HG02970 (cell line): ENCODE results near the gene LYPLAL1.

Experiments
- ATAC-seq: cut with Tn5 transposase; IDR thresholded peaks from one replicate; pipeline ENCODE4 v1.9.1; 2021; ENCODE audit warnings: mild to moderate bottlenecking, moderate library complexity, moderate number of reproducible peaks; ENCODE audit not compliant: unreplicated experiment, low FRiP score

The LYPLAL1 gene

DNA sequence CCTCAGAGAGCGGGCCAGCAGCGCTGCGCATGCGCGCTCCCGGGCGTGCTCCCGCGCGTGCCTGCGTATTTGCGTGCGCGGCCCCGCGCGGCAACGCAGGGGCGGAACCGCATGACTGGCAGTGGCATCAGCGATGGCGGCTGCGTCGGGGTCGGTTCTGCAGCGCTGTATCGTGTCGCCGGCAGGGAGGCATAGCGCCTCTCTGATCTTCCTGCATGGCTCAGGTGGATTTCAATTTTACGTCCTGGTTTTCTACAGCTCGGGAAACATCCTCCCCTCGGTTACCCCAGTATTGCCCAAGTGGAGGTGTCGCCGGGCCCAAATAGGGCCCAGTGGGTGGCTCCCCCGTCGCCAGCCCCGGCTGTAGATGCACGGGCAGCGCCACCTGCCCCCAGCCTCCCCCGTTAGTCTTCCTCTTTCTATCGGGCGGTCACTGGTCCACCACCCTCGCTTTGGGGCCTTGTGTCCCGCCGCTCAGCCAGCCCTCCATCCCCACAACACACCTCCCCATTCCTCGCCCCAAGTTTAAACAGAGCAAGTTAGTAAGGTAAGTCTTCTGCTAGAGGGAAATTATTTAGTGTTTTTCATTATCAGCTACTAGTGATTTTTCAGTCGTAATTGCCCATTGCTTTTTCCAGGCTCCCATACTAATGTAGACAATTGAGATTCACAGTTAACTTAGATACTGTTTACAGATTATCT, at the start of gene LYPLAL1:
LYPLAL1 (plus strand) TSS at position 121 of the 702 bp plus-strand sequence; CDS start at position 134, 13 bp downstream.
- peak; percentile 88 for ATAC-seq

DNA sequence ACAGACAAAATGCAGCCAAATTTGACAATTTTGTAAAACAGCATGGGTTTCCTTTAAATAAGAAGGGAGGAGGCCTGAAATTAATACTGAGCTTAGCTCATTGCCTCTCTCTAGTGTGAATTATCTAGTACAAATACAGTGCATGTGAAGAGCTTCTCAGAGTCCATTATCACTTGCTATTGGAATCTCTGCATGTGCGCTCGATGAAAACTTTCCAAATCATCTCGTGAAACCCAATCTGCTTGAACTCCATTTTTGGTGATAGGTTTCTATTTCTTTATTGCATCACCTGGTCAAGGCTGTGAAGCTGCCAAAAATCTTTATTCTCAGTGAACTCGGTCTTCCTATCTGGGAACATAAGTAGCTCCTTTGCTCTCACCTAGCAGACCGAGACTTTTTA, 49.5 kb upstream of the LYPLAL1 start:
- no peak for ATAC-seq

DNA sequence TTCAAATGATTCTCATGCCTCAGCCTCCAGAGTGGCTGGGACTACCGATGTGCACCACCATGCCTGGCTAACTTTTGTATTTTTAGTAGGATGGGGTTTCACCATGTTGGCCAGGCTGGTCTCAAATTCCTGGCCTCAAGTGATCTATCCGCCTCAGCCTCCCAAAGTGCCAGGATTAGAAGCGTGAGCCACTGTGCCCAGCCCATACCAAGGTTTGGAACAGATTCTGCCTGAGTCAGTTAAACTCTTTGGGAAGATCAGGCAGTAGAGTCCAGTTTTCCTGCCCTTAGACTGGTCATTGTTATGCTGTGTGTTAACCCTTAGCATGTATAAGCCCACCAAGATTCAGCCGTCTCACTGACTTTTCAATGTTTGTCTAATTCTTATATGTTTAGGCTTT, 48.3 kb upstream of the LYPLAL1 start:
- no peak for ATAC-seq

DNA sequence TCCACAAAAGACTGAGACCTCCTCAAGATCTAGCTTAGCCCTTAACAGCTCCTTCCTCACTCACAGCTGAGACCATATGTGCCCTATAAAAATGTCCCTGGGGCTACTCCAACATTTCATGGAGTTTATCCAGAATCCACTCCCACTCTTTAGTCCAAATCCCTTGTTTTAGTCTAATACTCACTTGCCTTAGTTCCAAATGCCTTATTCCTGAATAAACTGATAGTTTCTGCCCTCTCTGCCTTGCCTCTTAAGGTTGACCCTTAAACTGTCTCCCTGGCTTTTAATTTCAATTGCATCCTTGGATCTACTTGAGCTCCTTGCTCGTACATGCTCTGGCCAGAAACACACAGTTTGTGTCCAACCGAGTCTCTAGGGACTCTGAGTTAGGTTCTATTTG, 47.3 kb upstream of the LYPLAL1 start:
- no peak for ATAC-seq

DNA sequence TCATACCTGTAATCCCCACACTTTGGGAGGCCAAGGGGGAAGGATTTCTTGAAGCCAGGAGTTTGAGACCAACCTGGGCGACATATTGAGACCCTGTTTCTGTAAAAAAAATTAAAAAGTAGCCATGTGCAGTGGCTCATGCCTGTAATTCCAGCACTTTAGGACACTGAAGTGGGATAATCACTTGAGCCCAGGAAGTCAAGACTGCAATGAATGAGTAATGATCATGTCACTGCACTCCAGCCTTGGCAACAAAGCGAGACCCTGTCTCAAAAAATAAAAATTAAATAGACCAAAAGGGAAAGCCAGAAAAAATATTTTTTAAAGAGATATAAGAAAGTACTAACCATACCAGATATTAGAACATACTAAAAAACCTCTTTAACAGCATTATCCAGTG, 44.7 kb upstream of the LYPLAL1 start:
- no peak for ATAC-seq

DNA sequence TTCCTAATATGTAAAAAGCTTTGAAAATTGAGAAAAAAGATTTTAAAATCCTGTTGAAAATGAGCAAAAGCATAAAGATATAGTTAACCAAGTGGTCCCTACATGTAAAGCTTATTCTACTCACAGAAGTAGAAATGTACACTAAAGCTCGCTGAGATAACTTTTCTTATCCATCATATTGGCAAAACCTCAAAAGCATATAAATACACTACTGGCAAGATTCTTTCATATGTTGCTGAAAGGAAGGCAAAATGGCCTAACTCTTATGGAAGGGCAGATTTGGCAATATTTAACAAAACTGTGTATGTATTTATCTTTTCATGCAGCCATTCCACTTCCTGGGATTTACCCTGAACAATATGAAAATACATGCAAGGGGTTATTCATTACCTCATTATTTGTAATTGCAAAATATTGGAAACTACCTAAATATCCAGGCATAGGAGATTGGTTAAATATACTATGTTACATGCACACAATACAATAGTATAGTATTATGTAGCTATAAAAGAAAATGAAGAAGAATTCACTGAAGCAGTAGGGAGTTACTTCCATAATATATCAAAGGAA, 43.2 kb upstream of the LYPLAL1 start:
- no peak for ATAC-seq

DNA sequence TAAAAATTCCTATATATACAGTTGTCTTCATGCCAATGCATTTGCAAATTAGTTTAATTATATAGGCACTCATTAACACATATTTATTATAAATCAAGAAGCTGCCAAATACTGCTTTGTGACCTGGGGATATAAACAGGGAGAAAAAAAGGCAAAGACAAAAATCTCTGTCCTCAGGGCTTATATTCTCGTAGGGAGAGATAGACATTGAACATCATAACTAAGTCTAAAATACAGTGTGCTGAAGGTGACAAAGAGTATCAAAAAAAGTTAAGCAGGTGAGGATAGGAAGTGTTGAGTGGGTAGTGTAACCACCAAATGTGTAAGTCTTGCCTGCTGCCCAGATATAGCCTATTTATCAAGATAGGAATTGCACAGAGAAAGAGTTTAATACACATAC, 40.7 kb upstream of the LYPLAL1 start:
- ATAC-seq, result no peak

DNA sequence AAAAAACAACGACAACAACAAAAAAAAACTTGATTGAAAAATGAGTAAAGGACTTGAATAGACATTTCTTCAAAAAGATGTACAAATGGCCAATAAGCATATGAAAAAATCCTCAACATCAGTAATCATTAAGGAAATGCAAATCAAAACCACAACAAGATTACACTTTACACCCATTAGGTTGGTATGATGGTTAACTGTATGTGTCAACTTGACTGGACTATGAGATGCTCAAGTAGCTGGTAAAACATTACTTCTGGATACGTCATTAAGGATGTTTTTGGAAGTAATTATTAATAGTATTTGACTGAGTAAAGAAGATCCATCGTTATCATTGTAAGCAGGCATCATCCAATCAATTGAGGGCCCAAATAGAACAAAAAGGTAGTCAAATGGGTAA, 34.9 kb upstream of the LYPLAL1 start:
- ATAC-seq, result no peak

DNA sequence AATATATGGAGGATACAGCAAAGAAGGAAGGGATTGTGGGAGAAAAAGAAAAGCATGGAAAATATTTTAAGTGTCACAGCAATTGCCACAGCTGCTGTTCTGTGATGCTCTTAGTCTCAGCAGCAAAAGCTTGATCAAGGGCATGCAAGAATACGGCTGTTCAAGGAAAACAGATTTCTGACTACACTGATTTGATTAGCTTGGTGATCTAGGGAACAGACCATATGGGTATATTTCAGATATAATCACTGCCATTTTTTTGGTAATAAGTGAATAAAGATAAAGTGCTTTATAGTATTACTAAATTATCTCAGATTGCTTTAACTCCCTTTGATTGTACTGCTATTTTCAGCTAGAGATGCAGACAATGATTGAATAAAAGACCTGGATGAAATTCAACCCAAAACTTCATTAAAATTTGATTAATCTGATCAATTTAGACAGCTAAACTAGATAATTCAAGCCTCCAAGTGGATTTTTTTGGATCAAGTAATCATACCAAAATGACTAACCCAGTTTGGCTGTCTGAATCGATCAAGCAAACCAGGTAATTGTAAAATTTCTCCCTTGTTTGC, 33.3 kb upstream of the LYPLAL1 start:
- ATAC-seq, result no peak

DNA sequence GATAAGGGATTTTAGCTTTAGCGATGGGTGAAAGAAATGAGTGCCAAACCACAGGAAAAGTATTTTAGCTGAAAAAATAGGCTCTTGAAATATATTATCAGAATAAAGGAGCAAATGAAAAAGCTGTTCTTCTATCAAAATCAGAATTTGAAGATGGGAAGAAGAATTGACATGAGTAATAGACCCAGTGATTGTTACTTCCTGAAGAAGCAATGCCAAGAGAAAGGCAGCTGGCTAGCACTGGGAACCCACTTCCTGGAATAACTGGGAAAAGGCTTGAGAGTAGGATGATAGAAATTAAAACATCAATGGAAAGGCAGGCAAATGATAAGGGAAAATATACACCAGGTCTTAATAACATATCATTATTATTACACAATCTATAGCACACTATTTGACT, 29.9 kb upstream of the LYPLAL1 start:
- ATAC-seq, result no peak

DNA sequence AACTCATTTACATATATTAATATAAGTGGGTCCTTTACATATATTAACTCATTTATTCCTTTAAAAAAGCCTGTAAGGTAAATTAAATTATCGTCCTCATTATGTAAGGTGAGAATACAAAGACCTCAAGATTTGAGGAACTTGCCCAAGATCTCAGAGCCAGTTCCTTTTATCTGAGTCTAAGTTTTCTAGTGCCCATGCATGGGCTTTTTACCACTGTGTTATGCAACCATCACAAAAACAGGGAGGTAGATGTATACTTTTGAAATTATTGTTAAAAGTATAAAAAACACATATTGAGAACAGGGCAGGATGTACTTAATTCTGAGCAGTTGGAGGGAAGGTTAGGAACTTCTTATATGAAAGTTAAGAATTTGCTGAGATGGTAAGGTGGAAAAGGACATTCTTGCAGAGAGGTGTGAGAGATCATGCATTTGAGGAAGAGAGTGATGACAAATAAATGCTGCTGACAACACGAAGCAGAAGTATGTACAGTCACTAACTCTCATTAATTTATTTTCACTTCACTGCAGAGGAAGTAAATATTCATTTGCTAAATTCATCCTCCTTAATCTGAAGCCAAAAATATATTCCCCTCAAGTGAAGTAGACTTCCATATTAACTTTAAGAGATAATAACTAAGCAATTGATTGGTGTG, 28.9 kb upstream of the LYPLAL1 start:
- no peak for ATAC-seq

DNA sequence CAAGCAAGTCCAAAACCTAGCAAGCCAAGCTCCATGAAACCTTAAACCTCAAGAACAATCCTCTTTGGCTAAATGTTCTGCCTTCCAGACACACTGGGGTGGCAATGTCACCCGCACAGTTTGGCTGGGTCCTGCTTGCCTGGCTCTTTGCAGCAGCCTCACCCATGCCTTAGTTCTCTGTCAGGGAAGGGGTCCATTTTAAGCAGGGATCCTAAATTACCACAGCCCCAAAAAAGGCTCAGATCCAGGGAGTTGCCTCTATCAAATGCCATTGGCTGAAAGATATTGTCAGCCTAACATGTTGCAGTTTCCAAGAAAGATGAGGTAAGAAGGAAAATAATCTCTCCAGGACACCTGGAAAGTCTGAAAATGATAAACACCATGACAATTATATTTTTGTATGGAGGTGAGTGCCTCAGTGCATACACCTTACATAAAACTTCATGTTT, 26.1 kb upstream of the LYPLAL1 start:
- no peak for ATAC-seq

DNA sequence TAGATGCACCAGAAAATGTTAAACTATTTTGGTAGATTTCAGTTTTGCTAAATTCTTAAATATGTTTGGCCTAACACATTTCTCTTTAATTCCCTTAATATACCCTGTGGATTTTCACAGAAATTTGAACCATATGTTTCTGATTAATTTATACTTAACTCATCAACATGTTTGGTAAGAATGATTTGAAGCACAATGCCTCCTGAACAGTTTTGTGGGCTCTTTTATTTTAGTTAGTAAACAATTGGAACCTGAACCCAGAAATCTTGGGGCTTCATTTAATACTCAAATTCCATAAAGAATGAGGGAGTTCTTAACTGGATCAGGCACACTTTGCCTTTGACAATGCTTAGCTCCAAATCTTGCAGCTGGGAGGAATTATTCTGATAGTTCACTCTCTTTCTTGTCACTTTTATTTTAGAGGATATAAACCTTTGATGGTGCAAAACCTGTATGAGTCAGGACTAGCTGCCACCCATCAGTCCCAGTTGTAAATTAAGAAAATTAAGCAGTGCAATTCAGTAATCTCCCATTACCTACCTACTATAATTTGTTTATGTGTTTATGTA, 24.6 kb upstream of the LYPLAL1 start:
- no peak for ATAC-seq

DNA sequence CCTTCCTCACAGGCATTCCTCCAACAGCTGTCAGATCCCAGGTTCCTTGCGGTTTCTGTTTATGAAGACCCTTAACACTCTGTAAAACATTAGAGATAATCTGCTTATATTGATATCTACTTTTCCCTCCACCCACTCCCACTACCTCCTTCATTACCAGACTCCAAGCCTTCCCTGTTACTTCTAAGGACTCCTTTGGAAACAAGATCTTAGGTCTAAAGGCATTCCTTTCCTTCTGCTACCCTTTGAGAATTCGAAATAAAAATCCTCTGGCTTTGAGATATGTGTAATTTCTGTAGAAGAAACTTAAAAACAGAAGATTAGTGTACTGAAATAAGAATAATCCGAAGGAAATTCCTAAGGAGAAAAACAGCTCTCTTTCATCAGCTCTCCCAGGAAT, 23.7 kb upstream of the LYPLAL1 start:
- no peak for ATAC-seq

DNA sequence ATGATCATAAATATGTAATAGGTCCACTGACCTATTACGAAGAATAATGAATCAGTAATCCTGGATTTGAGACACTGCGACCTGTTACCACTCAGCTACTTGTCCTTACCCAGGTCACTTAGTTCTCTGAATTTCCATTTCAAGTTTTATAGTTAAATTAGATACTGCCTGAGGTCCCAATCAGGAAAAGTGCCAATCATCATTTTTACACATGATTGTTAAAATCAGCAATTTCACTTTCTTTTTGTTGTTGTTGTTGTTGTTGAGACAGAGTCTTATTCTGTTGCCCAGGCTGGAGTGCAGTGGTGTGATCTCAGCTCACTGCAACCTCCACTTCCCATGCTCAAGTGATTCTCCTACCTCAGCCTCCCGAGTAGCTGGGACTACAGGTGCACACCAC, 22.8 kb upstream of the LYPLAL1 start:
- no peak for ATAC-seq

DNA sequence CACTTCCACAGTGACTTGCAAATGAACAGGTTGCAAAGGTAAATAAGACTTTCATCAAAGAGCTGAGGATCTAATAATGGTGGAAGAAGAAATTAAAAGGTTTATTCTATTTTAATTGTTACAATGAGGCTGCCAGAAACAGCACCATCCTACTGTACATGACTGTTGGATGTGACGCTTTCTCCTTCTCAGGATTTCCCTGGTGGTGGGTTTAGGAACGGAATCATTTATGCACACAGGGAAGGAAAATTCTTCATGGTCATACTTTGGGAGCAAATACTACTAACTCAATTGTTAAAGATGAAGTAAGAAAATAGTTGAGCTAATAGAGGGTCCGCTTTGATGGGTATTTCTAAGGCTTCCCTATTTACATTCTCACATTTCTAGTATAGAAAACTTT, 22.2 kb upstream of the LYPLAL1 start:
- ATAC-seq, result no peak

DNA sequence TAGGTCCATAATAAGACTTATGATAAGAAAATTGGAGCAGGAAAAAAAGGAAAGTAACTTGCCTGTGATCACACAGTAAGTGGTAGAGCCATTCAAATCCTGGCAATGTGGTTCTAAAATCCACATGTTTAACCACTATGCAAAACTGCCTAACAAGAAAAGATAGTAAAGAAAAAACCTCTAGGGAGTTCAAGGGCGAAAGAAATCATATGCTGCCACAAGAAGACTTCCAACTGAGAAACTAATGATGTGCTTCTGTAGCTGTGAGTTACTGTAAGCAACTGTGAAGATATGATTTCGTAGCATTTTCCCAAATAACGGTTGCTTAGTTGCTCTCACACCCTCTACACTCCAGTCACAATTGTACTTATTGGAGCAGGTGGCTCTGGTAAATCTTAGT, 20.9 kb upstream of the LYPLAL1 start:
- ATAC-seq, result no peak

DNA sequence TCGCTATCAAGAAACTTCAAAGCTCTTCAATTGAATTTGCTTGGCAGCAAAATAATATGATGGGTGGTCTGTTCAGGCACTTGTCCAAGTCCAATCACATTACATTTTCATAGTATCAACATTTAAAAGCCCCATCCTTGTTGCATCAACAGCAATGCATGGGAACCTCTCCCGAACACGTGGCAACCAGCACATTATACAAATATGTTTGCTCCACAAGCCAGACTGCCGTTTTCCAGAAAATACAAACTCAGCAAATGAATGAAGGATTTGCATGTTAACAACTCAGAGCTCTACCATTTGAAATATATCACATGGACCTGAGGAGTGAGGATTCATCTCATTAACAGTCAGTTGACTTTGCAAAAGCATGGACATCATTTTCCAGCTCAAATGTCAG, 20.0 kb upstream of the LYPLAL1 start:
- no peak for ATAC-seq

DNA sequence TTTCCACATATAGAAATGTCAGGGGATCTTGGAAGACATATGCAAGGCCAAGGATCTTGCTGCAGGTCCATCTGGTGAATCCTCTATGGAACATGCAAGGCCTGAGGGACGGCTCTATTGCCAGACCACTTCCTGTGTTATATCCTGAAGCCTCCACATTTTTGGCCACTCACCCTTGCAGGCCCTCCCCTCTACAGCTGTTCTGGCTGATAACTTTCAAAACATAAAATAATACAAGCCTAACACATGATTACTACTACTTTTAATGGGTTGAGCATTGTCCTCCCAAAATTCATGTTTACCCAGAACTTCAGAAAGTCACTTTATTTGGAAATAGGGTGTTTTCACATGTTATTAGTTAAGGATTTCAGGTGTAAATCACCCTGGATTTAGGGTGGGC, 18.5 kb upstream of the LYPLAL1 start:
- no peak for ATAC-seq

DNA sequence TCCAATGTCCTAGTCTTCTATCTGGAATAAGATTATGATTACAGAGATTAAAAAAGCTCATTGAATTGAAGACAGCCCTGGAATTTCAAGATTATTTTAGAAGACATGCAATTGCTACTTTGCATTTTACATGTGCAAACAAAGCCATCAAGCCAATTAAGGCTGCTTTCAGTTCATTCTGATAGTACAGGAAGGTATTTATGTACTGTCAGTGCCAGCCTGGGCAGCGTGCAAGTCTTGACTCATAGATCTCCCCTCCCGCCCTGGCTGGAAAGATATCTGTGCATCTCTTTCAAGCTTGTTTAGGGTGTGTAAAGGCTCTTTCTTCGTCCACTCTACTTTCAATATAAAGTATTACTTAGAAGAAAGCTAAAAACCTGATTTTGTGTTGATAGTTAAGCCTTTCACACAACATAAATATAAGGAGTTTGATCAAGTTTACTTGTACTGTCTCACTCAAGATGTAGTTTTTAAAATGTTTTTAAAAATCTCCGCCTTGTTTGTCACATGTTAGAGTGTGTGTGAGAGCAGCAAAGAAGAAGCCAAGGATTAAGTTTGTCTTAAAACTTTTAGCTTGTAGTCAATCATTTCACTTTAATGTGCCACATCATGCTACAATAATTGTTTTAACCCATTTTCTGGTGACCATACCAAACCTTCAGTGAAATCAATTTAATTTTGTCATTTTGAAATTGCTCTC, 13.6 kb upstream of the LYPLAL1 start:
- no peak for ATAC-seq

DNA sequence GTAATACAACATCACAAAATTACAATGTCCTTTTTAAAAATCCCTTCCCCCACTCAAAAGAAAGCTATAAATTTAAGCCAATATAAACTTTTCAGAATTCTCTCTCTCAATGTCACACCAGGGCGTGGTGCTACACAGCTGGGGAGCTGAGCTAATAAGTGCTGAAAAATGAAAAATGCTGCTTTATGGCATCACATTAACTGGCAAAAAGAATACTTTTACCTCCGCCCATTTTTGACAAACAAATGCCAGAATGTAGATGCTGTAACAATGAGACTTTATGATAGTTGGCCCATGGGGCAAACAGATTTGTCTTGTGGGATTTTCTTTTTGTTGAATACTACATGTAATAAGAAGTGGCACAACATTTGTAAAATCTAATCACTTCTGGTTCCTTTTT, 12.7 kb upstream of the LYPLAL1 start:
- ATAC-seq, result no peak
